KBM-7 (cell line): ENCODE measurements around the gene TAX1BP3.
"Not testable (repeated sequence)": the region's sequence is repeated elsewhere in the genome, so short reads cannot be mapped to it uniquely, and the experiment has no call there.

Experiments
- DNase-seq: peaks from one replicate; pipeline ENCODE4 v3.0.0-alpha.2; 2015
- in situ Hi-C: fragments of 300-500 bp; cut with MboI; formaldehyde crosslinking; loops from 2 replicates; pipeline ENCODE4 v1.14.3; 2020; ENCODE audit warnings: low sequenced_read_pairs, low pct_unique_long_range_greater_than_20kb, mixed read lengths

The TAX1BP3 gene, protein sequence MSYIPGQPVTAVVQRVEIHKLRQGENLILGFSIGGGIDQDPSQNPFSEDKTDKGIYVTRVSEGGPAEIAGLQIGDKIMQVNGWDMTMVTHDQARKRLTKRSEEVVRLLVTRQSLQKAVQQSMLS

DNA sequence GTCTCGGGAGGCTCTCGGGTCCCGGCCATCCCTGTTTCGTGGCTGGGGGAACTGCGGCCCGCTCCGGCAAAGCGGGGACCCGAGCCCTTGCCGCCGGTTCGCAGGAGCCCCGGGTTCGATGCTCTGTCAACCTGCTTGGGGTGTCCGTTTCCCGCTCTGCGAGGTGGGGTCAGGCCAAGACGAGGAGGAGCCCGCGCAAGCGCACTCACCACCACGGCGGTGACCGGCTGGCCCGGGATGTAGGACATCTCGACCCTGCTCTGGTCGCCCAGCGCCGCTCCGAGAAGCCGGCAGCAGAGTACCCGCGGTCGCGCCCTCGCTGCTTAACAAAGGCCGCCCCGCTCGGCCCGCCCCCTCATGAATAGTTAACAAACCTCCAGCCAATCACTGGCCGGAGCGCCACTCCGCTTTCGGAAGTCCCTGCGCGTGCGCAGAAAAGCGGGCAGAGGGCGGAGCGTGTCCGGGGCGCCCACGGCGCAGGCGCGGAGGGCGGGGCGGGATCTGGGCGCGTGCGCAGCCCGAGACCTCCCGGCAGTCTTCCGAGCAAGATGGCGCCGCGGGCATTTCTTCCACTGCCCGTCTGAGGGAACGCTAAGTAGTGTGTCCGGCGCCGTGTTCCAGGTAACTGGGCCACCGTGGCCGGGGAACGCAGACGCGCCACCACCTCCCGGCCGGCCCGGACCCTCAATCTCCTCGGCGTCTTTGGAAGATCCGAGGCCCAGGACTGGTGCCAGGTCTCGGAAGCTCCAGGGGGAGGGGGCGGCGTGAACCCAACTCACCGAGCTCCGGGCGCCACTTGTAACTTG lies at the start of gene TAX1BP3, which contains the start of gene EMC6:
TAX1BP3 (minus strand) TSS at position 300 of the 806 bp plus-strand sequence; CDS start at position 248, 52 bp downstream.
EMC6 (plus strand) TSS at position 534 of the 806 bp plus-strand sequence. CDS start 335 bp downstream, outside the sequence.
- in situ Hi-C loops = loop anchor here (25.0 kb wide), 1 partner anchor 631 kb away; no protein-coding TSS in a partner anchor
- DNase-seq = peak; percentile 98

DNA sequence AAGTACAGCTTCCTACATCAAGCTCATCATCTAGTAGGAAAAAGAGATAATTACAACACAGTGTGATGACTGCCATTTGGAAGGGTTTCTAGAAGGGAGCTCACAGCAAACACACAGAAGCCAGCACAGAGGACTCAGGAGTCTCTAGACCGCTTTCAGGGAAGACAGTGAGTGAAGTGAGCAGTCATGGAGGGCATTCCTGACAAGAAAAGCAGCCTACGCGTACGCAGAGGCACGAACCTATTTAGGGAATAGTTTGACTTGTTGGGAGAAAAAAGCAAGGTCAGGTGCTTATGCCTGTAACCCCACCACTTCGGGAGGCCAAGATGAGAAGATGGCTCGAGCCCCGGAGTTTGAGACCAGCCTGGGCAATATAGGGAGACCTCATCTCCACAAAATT lies 46.9 kb upstream of the TAX1BP3 start:
- no peak for DNase-seq
- in situ Hi-C loops = no loop called here

DNA sequence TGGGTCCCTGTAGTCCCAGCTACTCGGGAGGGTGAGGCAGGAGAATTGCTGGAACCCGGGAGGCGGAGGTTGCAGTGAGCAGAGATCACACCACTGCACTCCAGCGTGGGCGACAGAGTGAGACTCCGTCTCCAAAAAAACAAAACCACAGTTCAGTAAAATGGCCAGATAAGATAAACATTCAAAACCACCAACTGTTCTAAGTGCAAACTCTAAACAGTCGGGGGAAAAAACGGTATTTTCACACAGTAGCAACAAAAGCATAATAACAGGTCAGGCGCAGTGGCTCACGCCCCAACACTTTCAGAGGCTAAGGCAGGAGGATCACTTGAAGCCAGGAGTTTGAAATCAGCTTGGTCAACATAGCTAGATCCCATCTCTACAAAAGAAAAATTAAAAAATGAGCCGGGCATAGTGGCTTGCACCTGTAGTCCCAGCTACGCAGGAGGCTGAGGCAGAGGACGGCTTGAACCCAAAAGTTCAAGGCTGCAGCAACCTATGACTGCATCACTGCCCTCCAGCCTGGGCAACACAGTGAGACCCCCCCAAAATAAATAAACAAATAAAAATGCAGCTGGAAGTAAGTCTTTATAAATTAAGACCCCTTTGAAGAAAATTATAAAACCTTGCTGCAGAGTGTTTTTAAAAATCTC lies 44.6 kb upstream of the TAX1BP3 start:
- no peak for DNase-seq
- in situ Hi-C loops = no loop called here

DNA sequence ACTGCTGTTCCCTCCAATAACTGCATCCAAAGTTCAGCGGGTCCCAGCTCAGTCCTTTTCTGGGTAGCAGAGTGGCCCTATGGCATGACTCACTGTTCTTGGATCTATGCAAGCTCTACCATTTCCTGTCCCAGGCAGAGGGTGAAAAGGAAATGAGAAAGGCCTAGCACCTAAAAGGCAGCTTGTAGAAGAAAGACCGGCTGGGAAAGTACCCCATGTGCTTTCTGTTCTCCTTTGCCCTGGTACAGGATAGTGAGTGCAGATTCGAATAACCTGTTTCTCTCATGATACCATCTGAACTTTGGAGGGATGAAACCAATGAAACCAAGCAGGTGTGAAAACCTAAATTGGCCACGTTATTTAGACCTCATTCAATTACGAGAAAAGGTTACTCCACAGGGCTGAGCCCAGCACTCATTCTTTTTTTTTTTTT lies 42.6 kb upstream of the TAX1BP3 start:
- DNase-seq = no peak
- in situ Hi-C loops = no loop called here

DNA sequence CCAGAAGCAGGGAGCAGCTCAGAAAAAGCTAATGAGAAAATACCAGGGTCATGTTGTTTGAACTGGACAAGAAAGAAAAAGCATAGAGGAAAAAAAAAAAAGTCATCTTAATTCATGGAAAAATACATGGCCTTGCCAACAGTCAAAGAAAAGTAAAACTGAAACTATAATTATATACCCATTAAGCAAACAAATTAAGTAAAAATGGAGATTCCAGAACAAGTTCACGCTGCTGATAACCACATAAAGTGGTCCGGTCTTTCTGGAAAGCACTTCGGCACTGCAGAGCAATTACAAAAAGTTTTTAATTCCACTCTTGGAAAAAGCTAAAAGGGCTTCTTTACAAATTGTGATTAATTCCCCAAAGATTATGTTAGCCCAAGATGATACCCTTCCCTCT lies 40.0 kb upstream of the TAX1BP3 start:
- in situ Hi-C loops = no loop called here
- DNase-seq = no peak

DNA sequence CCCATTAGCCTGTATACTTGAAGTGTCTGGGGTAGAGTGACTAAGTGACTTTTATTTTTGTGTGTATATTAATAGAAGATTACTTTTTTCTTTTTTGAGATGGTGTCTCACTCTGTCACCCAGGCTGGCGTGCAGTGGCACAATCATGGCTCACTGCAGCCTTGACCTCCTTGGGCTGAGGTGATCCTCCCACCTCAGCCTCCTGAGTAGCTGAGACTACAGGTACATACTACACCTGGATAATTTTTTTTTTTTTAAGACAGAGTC lies 37.3 kb upstream of the TAX1BP3 start:
- in situ Hi-C loops, DNase-seq: not testable (repeated sequence)

DNA sequence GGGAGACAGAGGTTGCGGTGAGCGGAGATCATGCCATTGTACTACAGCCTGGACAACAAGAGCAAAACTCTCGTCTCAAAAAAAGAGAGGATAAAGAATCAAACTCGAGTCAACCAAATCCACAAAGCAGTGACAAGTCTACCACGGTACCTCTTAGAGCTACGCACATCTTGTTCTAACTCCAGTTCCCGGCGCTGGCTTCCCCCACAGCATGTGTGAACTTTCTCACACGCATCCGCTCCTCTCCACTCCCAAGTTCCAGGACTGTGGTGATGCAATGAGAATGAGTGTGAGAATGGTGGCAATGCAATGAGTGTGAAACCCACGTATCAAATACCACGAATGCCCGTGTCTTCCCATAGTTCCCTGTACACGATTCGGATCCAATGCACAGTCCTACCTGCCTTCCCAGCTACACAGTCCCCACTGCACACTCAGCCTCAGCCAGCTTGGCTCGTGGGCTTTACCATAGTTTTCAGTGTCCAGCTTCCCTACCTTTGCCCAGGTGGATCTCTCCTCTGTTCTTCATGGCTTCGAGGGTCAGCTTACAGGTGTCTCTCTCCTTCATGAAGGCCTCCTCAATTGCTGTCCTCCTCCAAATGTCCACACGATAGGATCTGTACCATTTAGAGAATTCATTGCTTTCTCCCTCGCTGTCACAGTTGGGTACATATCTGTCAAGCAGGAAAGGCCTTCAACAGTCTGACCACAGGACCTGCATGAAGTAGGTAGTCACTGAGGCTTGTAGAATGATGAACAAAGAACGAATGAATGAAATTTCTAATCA lies 36.7 kb upstream of the TAX1BP3 start:
- in situ Hi-C loops = no loop called here

DNA sequence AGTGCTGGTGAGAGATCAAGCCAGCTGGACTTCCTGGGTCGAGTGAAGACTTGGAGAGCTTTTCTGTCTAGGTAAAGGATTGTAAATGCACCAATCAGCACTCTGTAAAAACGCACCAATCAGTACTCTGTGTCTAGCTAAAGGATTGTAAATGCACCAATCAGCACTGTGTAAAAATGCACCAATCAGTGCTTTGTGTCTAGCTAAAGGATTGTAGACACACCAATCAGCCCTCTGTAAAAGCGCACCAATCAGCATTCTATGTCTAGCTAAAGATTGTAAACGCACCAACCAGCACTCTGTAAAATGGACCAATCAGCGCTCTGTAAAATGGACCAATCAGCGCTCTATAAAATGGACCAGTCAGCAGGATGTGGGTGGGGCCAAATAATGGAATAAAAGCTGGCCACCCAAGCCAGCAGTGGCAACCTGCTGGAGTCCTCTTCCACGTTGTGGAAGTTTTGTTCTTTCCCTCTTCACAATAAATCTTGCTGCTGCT lies 33.7 kb upstream of the TAX1BP3 start:
- DNase-seq, in situ Hi-C loops: not testable (repeated sequence)

More for the DNA sequence above, 36.7 kb upstream of the TAX1BP3 start:
- no peak for DNase-seq

DNA sequence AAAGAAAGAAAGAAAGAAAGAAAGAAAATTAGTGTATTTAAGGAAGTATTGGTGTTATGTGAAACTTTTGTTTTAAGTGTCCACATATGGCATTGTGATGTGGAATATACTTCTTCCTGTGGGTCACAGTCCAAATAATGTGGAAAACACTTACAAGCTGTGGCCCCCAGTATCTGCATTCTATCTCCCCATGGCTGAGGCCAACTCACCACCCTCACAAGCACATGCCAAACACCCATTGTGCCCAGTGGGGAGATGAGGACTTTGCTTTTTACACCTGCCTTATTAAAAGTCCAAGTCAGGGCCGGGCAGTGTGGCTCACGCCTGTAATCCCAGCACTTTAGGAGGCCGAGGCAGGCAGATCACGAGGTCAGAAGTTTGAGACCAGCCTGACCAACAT lies 31.6 kb upstream of the TAX1BP3 start:
- DNase-seq = no peak
- in situ Hi-C loops = no loop called here

DNA sequence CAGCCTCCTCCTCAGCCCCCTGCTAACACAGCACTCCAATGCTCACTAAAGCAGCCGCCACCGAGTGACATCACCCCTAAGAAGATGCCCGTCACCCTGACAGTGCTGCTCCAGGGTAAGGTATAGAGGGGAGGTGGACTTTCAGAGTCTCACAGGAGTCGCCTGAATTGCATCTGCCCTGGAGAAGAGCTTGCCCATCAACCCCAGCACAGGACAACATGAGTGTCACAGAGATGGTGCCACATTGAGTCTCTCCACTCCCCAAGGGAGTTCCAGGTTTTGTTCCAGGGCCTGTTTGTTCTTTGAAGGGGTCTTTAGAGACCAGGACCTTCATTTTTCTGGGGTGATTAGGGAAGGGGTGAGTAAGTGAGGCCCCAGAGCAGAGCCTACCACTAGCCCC lies 29.8 kb upstream of the TAX1BP3 start:
- DNase-seq = no peak
- in situ Hi-C loops = no loop called here

DNA sequence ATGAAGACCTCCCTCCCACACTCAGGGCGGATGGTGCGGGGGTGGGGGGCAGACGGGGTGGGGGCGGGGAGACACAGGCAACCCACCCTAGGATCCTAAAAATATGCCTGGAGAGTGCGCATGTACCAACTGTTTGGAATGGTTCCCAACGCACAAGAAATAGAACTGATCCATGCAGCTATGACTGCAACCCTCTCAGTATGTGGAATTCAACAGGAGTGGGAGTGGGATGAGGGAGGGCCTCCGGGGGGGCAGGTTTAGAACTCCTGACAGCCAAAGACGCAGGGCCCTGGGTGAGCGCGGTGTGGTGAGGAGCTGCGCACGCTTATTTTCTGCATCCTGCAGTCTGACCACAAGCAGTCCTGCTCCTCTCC lies 28.7 kb upstream of the TAX1BP3 start:
- in situ Hi-C loops = no loop called here
- no peak for DNase-seq

DNA sequence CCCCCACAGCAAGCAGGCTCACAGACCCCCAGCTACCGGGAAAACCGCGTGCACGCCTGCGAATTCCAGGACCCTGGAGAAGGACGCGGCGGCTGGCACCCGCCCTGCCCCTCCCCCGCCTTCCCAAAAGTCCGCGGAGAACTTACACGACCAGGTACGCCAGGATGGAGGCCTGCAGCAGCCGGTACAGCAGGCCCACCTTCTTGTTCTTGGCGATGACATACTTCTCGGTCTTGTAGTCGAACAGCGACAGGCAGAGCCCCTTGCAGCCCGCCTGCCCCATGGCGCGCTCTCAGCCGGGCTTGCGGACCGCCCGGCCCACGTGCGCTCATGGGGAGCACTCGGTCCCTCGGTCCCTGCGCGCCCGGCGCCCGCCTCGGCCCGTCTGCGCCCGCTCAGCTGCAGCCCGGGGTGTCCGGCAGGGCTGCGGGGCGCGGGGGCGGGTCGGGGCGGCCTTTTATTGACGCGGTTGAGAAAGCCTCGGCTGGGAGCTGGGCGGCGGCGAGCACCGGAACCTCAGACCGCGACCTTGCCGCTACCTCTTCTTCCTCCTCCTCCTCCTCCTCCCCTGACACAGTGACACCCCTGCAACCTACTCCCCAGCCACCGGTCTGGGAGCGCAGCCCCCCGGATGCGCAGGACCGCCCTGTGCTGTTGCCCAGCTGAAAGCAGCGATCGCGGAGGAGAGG lies 27.5 kb upstream of the TAX1BP3 start, which contains the start of gene P2RX5:
P2RX5 (minus strand) TSS at position 433 of the 689 bp plus-strand sequence; CDS start at position 283, 150 bp downstream.
- DNase-seq = peak; percentile 50
- in situ Hi-C loops = no loop called here

DNA sequence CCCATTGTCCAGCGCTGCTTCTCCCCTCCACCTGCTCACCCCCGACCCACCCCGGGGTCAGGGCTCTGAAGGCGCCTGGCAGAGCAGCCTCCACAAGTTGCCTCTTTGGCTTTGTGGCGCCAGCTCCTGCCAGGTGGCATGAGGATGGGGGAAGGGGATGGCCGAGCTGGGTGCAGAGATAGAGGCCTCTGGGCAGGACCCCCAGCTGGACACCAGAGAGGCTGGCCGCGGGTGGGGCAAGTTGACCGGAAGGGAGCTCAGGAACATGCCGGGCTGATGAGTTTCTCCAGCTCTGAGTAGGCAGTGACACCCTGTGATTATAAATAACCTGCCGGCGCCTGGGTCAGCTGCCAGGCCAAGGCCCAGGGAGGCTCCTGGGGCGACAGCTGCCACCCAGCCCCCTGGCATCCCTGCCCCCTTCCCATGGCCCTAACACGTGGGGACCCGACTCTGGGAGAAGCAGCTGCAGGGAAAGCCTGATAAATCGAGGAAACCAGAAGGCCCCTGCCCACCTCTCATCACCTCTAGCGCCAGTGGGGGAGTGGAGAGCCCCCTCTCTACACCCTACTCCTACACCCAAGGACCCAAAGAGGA lies 26.8 kb upstream of the TAX1BP3 start:
- no peak for DNase-seq
- in situ Hi-C loops = no loop called here

DNA sequence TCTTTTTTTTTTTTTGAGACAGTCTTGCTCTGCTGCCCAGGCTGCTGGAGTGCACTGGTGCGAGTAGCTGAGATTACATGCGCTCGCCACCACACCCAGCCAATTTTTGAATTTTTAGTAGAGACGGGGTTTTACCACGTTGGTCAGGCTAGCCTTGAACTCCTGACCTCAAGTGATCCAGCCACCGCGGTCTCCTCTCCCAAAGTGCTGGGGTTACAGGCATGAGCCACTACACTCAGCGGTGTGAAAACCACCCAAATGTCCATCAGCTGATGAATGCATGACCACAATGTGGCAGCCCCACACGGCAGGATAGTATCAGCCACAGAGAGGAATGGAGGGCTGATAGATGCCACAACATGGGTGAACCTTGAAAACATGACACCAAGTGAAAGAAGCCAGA lies 25.5 kb upstream of the TAX1BP3 start:
- DNase-seq = no peak
- in situ Hi-C loops = no loop called here

DNA sequence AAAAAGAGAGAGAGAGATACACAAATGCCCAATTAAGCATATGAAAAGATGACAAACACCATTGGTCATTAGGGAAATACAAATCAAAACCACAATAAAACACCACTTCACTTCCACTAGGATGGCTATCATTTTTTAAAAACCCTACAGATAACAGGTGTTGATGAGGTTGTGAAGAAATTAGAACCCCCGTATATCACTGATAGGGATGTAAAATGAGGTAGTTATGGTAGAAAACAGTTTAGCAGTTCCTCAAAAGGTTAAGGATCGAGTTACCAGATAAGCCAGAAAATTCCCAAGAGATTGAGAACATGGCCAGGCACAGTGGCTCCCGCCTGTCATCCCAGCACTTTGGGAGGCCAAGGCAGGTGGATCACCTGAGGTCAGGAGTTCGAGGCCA lies 24.8 kb upstream of the TAX1BP3 start:
- in situ Hi-C loops = no loop called here
- DNase-seq = no peak

DNA sequence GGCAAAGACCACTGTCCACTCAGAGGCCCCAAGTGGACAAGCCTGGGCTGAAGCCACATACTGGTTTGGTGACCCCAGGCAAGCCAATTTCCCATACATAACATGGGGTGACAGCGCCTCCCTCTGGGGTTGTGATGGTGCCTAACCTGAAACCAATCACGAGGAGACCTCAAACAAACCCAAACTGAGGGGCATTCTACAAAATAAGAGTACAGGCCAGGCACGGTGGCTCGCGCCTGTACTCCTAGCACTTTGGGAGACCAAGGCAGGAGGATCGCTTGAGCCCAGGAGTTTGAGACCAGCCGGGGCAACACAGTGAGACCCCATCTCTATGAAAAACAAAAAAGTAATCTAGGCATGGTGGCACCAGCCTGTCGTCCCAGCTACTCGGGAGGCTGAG lies 24.0 kb upstream of the TAX1BP3 start:
- no peak for DNase-seq
- in situ Hi-C loops = no loop called here

DNA sequence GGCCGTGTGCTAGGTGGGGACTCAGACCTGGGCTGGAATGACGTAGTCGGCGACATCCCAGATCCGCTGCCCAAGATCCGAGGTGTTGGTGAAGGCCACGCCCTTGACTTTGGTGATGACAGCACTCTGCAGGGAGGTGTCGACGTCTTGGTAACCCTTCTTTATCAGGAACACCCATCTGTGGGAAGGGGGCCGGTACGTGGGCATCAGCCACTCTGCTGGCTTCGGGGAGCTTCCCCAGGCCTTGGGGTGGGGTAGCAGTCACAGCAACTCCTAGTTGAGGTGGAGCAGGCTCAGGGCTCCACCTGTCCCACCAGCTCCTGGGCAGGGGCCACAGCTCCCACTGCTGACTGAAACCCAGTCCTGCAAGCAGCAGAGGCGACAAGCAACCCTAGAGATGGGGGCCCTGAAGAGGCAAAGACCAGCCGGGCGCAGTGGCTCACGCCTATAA lies 23.3 kb upstream of the TAX1BP3 start:
- no peak for DNase-seq
- in situ Hi-C loops = no loop called here

DNA sequence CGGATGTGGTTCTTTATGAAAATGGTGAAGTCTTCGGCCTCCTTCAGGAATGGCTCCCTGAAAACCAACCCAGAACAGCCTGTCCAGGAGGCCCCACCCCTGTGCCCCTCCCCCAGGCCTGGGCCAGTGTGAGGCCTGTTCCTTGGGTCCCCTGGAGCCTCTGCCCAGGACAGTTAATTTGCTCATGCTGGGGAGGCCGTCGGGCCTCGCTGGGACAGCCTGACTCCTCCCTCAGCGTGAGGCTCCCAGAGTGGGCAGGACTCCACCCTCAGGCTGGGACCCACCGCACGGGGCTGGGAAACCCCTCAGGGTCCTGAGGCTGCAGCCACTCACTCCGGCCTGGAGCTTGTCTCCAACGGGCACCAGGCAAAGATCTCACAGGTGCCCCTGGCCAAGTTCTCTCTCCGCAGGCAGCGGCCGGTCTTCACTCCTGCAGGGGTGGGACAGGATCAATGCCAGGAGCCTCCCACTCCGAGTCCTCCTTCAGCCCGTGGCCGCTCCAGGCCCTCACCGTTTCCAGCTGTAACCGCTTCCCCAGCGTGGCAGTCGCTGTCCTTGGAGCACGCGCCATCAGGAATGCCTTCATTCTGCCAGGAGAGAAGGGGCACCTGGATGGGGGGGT lies 21.8 kb upstream of the TAX1BP3 start:
- in situ Hi-C loops = no loop called here
- no peak for DNase-seq
